H1 (cell line): ENCODE measurements around the gene NDUFA11.

Experiments
- BACH1 ChIP-seq: IDR thresholded peaks from 2 replicates; pipeline ENCODE4 v1.6.1; 2012; ENCODE audit warnings: low read length, improper control_type of control experiment
- BRCA1 ChIP-seq: IDR thresholded peaks from 2 replicates; pipeline ENCODE4 v1.6.1; 2012; ENCODE audit warnings: low read depth, low read length, improper control_type of control experiment
- CHD2 ChIP-seq: IDR thresholded peaks from 2 replicates; pipeline ENCODE4 v1.6.1; 2012; ENCODE audit warnings: low read length, improper control_type of control experiment
- CTCF ChIP-seq, 3 experiments: IDR thresholded peaks; 1 replicate in 2 of 3; 2 replicates in 1 of 3; pipeline versions ENCODE4 v1.5.1 to v1.6.1; 2011; ENCODE audit warnings: low read length in 3 of 3, mild to moderate bottlenecking in 3 of 3, inconsistent platforms in 2 of 3, low read depth in 1 of 3, moderate library complexity in 1 of 3; ENCODE audit not compliant: insufficient read depth in 1 of 3; ENCODE audit errors: control extremely low read depth in 1 of 3
- EGR1 ChIP-seq: IDR thresholded peaks from 2 replicates; pipeline ENCODE4 v1.6.1; 2011; ENCODE audit warnings: low read depth, low read length, borderline replicate concordance
- EP300 ChIP-seq, 2 experiments: IDR thresholded peaks; 1 replicate in 1 of 2; 2 replicates in 1 of 2; pipeline ENCODE4 v1.6.1; 2011 to 2012; ENCODE audit warnings: low read depth in 2 of 2, low read length in 2 of 2, mild to moderate bottlenecking in 2 of 2, borderline replicate concordance in 1 of 2, inconsistent platforms in 1 of 2, moderate library complexity in 1 of 2
- POLR2A ChIP-seq, 2 experiments: IDR thresholded peaks; 1 replicate in 1 of 2; 2 replicates in 1 of 2; pipeline ENCODE4 v1.6.1; 2011; ENCODE audit warnings: low read depth in 2 of 2, low read length in 2 of 2, mild to moderate bottlenecking in 2 of 2; ENCODE audit errors: control extremely low read depth in 1 of 2
- POLR2AphosphoS5 ChIP-seq: IDR thresholded peaks from 2 replicates; pipeline ENCODE4 v1.6.1; 2011; ENCODE audit warnings: low read depth, low read length
- RAD21 ChIP-seq, 2 experiments: IDR thresholded peaks in 1 of 2; conservative IDR thresholded peaks in 1 of 2; 2 replicates each; pipeline ENCODE4 v1.6.1; 2011; ENCODE audit warnings: low read depth in 2 of 2, low read length in 2 of 2, improper control_type of control experiment in 1 of 2, inconsistent platforms in 1 of 2, mild to moderate bottlenecking in 1 of 2, moderate library complexity in 1 of 2
- RXRA ChIP-seq: IDR thresholded peaks from 2 replicates; pipeline ENCODE4 v1.6.1; 2011; ENCODE audit warnings: low read depth, mild to moderate bottlenecking, low read length, moderate library complexity; ENCODE audit not compliant: insufficient read depth
- SP1 ChIP-seq: IDR thresholded peaks from 2 replicates; pipeline ENCODE4 v1.6.1; 2011; ENCODE audit warnings: low read depth, low read length
- TAF1 ChIP-seq: IDR thresholded peaks from 2 replicates; pipeline ENCODE4 v1.6.1; 2011; ENCODE audit warnings: mild to moderate bottlenecking, low read depth, low read length
- YY1 ChIP-seq: IDR thresholded peaks from 2 replicates; pipeline ENCODE4 v1.6.1; 2011; ENCODE audit warnings: low read depth, mild to moderate bottlenecking, low read length
- ZNF274 ChIP-seq: IDR thresholded peaks from 2 replicates; pipeline ENCODE4 v1.7.0; 2012; ENCODE audit warnings: low read length, borderline replicate concordance; ENCODE audit errors: extremely low read depth

- TF ChIP-seq CTCF (IDR thresholded peaks at IDR 0.05; ENCODE audit: control extremely low read depth in 1 of 3, insufficient read depth in 1 of 3, low read depth in 1 of 3, low read length in 3 of 3) = no peak
- TF ChIP-seq POLR2A (IDR thresholded peaks at IDR 0.05; ENCODE audit: control extremely low read depth in 1 of 2, low read depth in 2 of 2, low read length in 2 of 2) = no peak
- TF ChIP-seq RXRA = no peak
- no peak for TF ChIP-seq POLR2AphosphoS5
- no peak for TF ChIP-seq SP1
- no peak for TF ChIP-seq EP300 (IDR thresholded peaks at IDR 0.05; ENCODE audit: borderline replicate concordance in 1 of 2, low read depth in 2 of 2, low read length in 2 of 2)
- no peak for TF ChIP-seq BRCA1
- no peak for TF ChIP-seq ZNF274
- no peak for TF ChIP-seq BACH1
- no peak for TF ChIP-seq YY1
- no peak for TF ChIP-seq TAF1
- no peak for TF ChIP-seq CHD2
- TF ChIP-seq RAD21 (IDR thresholded peaks at IDR 0.05 in 1 of 2, conservative IDR thresholded peaks at IDR 0.05 in 1 of 2; ENCODE audit: low read depth in 2 of 2, low read length in 2 of 2) = no peak
- TF ChIP-seq EGR1 = no peak
These were observed 1.7 kb upstream of the NDUFA11 start for GRCh38 chr19:5905114-5905778.
